Type B pancreatic cell (in vitro differentiated cells): ENCODE data around the gene UBXN11. TPM values are rescaled to one million over a fixed set of nuclear protein-coding genes. Genes with fewer than 3 reads are reported as not detected.

Source experiments
- DNase-seq: peaks from one replicate; pipeline ENCODE4 v3.0.0; 2021; ENCODE audit warnings: mixed read lengths; ENCODE audit not compliant: unreplicated experiment; ENCODE audit errors: extremely low spot score
- H3K27ac Mint-ChIP-seq: 2 replicates; pipeline ENCODE4 v1.8.0; 2021; ENCODE audit warnings: mild to moderate bottlenecking, mixed read lengths
- H3K27me3 Mint-ChIP-seq: 2 replicates; pipeline ENCODE4 v1.8.0; 2021; ENCODE audit warnings: mixed read lengths
- H3K36me3 Mint-ChIP-seq: 2 replicates; pipeline ENCODE4 v1.8.0; 2021; ENCODE audit warnings: mixed read lengths
- H3K4me1 Mint-ChIP-seq: one replicate; pipeline ENCODE4 v1.8.0; 2021; ENCODE audit warnings: mixed read lengths; ENCODE audit not compliant: unreplicated experiment
- H3K4me3 Mint-ChIP-seq: 2 replicates; pipeline ENCODE4 v1.8.0; 2021; ENCODE audit warnings: mild to moderate bottlenecking, mixed read lengths
- H3K9me3 Mint-ChIP-seq: 2 replicates; pipeline ENCODE4 v1.8.0; 2021; ENCODE audit warnings: mixed read lengths
- CTCF ChIP-seq: fragments of 200-600 bp; sonication (generic); conservative IDR thresholded peaks from 2 replicates; pipeline ENCODE4 v1.5.0; 2021; ENCODE audit warnings: antibody characterized with exemption, mild to moderate bottlenecking
- total RNA-seq: library from RNA; stranded (reverse); gene quantifications from 2 replicates; pipeline ENCODE4 v1.2.1, GENCODE V29; 2021; ENCODE audit warnings: low replicate concordance

UBXN11 gene
- total RNA-seq, 1 donor from 2014 or later: 50.5 TPM

- Mint-ChIP-seq H3K27ac (peak overlapping the region; percentile 36), H3K4me3 (no peak overlapping the region), H3K36me3 (no peaks in the 10 kb centered on the region), H3K4me1 (peaks cover 29% of the 10 kb centered on the region), H3K9me3 (no peaks in the 10 kb centered on the region), H3K27me3 (no peaks in the 10 kb centered on the region)
- DNase-seq: no peak
- TF ChIP-seq CTCF: no peak
These were observed 15.6 kb downstream of the UBXN11 start for GRCh38 chr1:26290882-26291261.

GRCh38 chr1:26290122-26290881 is 16.1 kb downstream of the UBXN11 start:
- no peak for TF ChIP-seq CTCF
- Mint-ChIP-seq H3K9me3 (no peaks in the 10 kb centered on the region), H3K36me3 (no peaks in the 10 kb centered on the region), H3K27me3 (no peaks in the 10 kb centered on the region), H3K4me3 (no peak overlapping the region), H3K27ac (no peak overlapping the region), H3K4me1 (peaks cover 29% of the 10 kb centered on the region)
- DNase-seq: no peak

GRCh38 chr1:26289158-26290059 is 17.0 kb downstream of the UBXN11 start:
- peaks cover 34% of the 10 kb centered on the region for H3K4me1 Mint-ChIP-seq

GRCh38 chr1:26288311-26288941 is 18.0 kb downstream of the UBXN11 start:
- Mint-ChIP-seq H3K4me1 (peaks cover 34% of the 10 kb centered on the region), H3K4me3 (no peak overlapping the region), H3K9me3 (no peaks in the 10 kb centered on the region), H3K27me3 (no peaks in the 10 kb centered on the region), H3K27ac (no peak overlapping the region), H3K36me3 (no peaks in the 10 kb centered on the region)
- no peak for DNase-seq
- TF ChIP-seq CTCF: no peak

More at GRCh38 chr1:26289158-26290059, 17.0 kb downstream of the UBXN11 start:
- H3K9me3 Mint-ChIP-seq: no peaks in the 10 kb centered on the region
- no peak for DNase-seq
- H3K36me3 Mint-ChIP-seq: no peaks in the 10 kb centered on the region
- TF ChIP-seq CTCF: no peak
- H3K27me3 Mint-ChIP-seq: no peaks in the 10 kb centered on the region
- H3K4me3 Mint-ChIP-seq: no peak overlapping the region
- H3K27ac Mint-ChIP-seq: no peak overlapping the region

- H3K4me3 Mint-ChIP-seq: no peak overlapping the region
- H3K27ac Mint-ChIP-seq: peak overlapping the region; percentile 10
- peaks cover 34% of the 10 kb centered on the region for H3K4me1 Mint-ChIP-seq
- H3K27me3 Mint-ChIP-seq: no peaks in the 10 kb centered on the region
- no peak for DNase-seq
- TF ChIP-seq CTCF: no peak
- H3K36me3 Mint-ChIP-seq: no peaks in the 10 kb centered on the region
- no peaks in the 10 kb centered on the region for H3K9me3 Mint-ChIP-seq
These were observed 18.6 kb downstream of the UBXN11 start for GRCh38 chr1:26287811-26288210.
